ENCODE results near the gene PSEN2. TPM values are rescaled to one million over a fixed set of nuclear protein-coding genes. Genes with fewer than 3 reads are reported as not detected.

PSEN2 gene
- total and polyA plus RNA-seq, 2 donors (not counting 1 experiment from before 2014, with no cell fraction given): 15.8 to 26.0 TPM

DNA sequence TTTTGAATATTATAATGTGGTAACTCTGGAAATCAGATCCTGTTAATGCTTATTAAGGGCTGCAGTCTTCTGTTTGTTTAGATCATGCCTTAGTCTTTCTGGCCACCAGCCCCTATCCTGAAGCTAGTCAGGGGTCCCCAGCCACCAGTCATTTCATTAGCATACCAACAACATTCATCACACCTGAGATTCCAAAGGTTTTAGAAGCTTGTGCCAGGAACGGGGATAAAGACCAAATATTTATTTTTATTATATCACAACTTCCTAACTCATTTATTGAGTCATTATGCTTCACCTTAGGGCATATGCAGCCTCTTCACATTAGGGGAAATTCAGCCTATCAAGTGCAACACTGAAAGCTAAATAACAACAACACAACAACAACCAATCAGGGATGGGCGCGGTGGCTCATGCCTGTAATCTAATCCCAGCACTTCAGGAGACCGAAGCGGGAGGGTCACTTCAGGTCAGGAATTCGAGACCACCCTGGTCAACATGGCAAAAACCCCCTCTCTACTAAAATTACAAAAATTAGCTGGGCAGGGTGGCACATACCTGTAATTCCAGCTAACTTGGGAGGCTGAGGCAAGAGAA is 2.9 kb upstream of the PSEN2 start:
- CTCF ChIA-PET: no interaction called here
- H3K9me3 ChIP-seq (ENCODE audit: control extremely low read depth in 1 of 3, control insufficient read depth in 2 of 3, insufficient read depth in 1 of 3, low read length in 2 of 3): no peaks in the 10 kb centered on the region
- TF ChIP-seq, protein P1, sequence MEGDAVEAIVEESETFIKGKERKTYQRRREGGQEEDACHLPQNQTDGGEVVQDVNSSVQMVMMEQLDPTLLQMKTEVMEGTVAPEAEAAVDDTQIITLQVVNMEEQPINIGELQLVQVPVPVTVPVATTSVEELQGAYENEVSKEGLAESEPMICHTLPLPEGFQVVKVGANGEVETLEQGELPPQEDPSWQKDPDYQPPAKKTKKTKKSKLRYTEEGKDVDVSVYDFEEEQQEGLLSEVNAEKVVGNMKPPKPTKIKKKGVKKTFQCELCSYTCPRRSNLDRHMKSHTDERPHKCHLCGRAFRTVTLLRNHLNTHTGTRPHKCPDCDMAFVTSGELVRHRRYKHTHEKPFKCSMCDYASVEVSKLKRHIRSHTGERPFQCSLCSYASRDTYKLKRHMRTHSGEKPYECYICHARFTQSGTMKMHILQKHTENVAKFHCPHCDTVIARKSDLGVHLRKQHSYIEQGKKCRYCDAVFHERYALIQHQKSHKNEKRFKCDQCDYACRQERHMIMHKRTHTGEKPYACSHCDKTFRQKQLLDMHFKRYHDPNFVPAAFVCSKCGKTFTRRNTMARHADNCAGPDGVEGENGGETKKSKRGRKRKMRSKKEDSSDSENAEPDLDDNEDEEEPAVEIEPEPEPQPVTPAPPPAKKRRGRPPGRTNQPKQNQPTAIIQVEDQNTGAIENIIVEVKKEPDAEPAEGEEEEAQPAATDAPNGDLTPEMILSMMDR (IDR thresholded peaks at IDR 0.05): no peak
- TF ChIP-seq EZH2 (IDR thresholded peaks at IDR 0.05; ENCODE audit: borderline replicate concordance, insufficient read depth, low read depth, low read length, poor library complexity, severe bottlenecking): no peak
- H3K4me1 Mint-ChIP-seq: peaks cover 18% of the 10 kb centered on the region
- intact Hi-C loops (cut with micrococcal nuclease): no loop called here
- 83% methylated on average over 3 of the region's 6 CpGs for WGBS (ENCODE audit: insufficient coverage)
- no peak overlapping the region for H3K4me3 ChIP-seq (ENCODE audit: control extremely low read depth in 1 of 5, extremely low read depth in 1 of 5, insufficient read depth in 1 of 5, low read depth in 2 of 5, low read length in 4 of 5)
- peaks cover 0 to 3% (median 0%) of the 10 kb centered on the region in 4 experiments for H3K27me3 ChIP-seq (replicated peaks in 1 of 4; ENCODE audit: control extremely low read depth in 1 of 4, control insufficient read depth in 3 of 4, insufficient read depth in 4 of 4, low read length in 3 of 4)
- H3K9ac ChIP-seq (ENCODE audit: low read length): no peak overlapping the region
- no peak overlapping the region for H3K27ac Mint-ChIP-seq
- POLR2A ChIA-PET: no interaction called here
- peaks cover 10 to 16% of the 10 kb centered on the region in 2 donors for H3K4me1 ChIP-seq (ENCODE audit: control insufficient read depth in 2 of 2, insufficient read depth in 2 of 2, low read length in 2 of 2)
- no peak overlapping the region for H3K4me2 ChIP-seq (replicated peaks; ENCODE audit: low read depth, low read length, poor library complexity, severe bottlenecking)
- H2AFZ ChIP-seq (ENCODE audit: insufficient read depth, low read depth, low read length, poor library complexity, severe bottlenecking): no peak overlapping the region
- no peaks in the 10 kb centered on the region for H3K27me3 Mint-ChIP-seq
- no peak for ATAC-seq (ENCODE audit: low read depth)
- no peaks in the 10 kb centered on the region for H3K9me3 Mint-ChIP-seq (ENCODE audit: insufficient read depth)
- no peaks in the 10 kb centered on the region for H4K20me1 ChIP-seq (ENCODE audit: control insufficient read depth, insufficient read depth, low read length, poor library complexity, severe bottlenecking)
- no peak overlapping the region for H3K27ac ChIP-seq (ENCODE audit: low read length in 2 of 2)
- H3K36me3 ChIP-seq (replicated peaks in 1 of 2; ENCODE audit: control extremely low read depth in 1 of 2, control insufficient read depth in 1 of 2, extremely low read depth in 1 of 2, insufficient read depth in 2 of 2, low read length in 1 of 2): no peaks in the 10 kb centered on the region
- no peak for DNase-seq
- H3K79me2 ChIP-seq (ENCODE audit: control insufficient read depth, insufficient read depth, low read length): peaks cover 8% of the 10 kb centered on the region
- H3K4me3 Mint-ChIP-seq: no peak overlapping the region

DNA sequence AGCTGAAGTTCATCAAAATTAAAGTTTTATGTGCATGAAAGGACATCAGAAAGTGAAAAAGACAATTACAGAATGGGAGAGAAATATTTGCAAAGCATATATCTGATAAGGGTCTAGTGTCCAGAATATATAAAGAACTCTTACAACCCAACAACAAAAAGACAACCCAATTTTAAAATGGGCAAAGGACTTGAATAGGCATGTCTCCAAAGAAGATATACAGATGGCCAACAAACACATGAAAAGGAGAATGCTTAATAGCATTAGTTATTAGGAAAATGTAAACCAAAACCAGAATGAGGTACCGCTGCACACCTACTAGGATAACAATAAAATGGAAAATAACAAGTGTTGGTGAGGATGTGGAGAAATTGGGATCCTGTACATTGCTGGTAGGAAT is 1.7 kb upstream of the PSEN2 start:
- no peak for DNase-seq
- POLR2A ChIA-PET: no interaction called here
- Histone ChIP-seq H3K79me2 (ENCODE audit: control insufficient read depth, insufficient read depth, low read length) (peaks cover 8% of the 10 kb centered on the region), H3K4me1 (ENCODE audit: control insufficient read depth in 2 of 2, insufficient read depth in 2 of 2, low read length in 2 of 2) (peaks cover 10 to 16% of the 10 kb centered on the region in 2 donors), H2AFZ (ENCODE audit: insufficient read depth, low read depth, low read length, poor library complexity, severe bottlenecking) (no peak overlapping the region), H3K4me3 (ENCODE audit: control extremely low read depth in 1 of 5, extremely low read depth in 1 of 5, insufficient read depth in 1 of 5, low read depth in 2 of 5, low read length in 4 of 5) (no peak overlapping the region), H3K36me3 (replicated peaks in 1 of 2; ENCODE audit: control extremely low read depth in 1 of 2, control insufficient read depth in 1 of 2, extremely low read depth in 1 of 2, insufficient read depth in 2 of 2, low read length in 1 of 2) (no peaks in the 10 kb centered on the region), H3K9ac (ENCODE audit: low read length) (no peak overlapping the region), H3K27ac (ENCODE audit: low read length in 2 of 2) (no peak overlapping the region), H4K20me1 (ENCODE audit: control insufficient read depth, insufficient read depth, low read length, poor library complexity, severe bottlenecking) (no peaks in the 10 kb centered on the region), H3K27me3 (replicated peaks in 1 of 4; ENCODE audit: control extremely low read depth in 1 of 4, control insufficient read depth in 3 of 4, insufficient read depth in 4 of 4, low read length in 3 of 4) (peaks cover 0 to 3% (median 0%) of the 10 kb centered on the region in 4 experiments), H3K4me2 (replicated peaks; ENCODE audit: low read depth, low read length, poor library complexity, severe bottlenecking) (no peak overlapping the region), H3K9me3 (ENCODE audit: control extremely low read depth in 1 of 3, control insufficient read depth in 2 of 3, insufficient read depth in 1 of 3, low read length in 2 of 3) (no peaks in the 10 kb centered on the region)
- Mint-ChIP-seq H3K4me1 (peaks cover 18% of the 10 kb centered on the region), H3K9me3 (ENCODE audit: insufficient read depth) (no peaks in the 10 kb centered on the region), H3K27ac (no peak overlapping the region), H3K4me3 (peak overlapping the region; percentile 17), H3K27me3 (no peaks in the 10 kb centered on the region)
- CTCF ChIA-PET: no interaction called here
- no CpG with 5 or more reads among the region's 1 CpG for WGBS (ENCODE audit: insufficient coverage)
- intact Hi-C loops (cut with micrococcal nuclease): no loop called here
- ATAC-seq (ENCODE audit: low read depth): no peak
- TF ChIP-seq, protein P1 (IDR thresholded peaks at IDR 0.05): no peak
- TF ChIP-seq EZH2 (IDR thresholded peaks at IDR 0.05; ENCODE audit: borderline replicate concordance, insufficient read depth, low read depth, low read length, poor library complexity, severe bottlenecking): no peak

Data from B cell (primary cell).